ENCODE results near the gene MREG.

MREG gene

DNA sequence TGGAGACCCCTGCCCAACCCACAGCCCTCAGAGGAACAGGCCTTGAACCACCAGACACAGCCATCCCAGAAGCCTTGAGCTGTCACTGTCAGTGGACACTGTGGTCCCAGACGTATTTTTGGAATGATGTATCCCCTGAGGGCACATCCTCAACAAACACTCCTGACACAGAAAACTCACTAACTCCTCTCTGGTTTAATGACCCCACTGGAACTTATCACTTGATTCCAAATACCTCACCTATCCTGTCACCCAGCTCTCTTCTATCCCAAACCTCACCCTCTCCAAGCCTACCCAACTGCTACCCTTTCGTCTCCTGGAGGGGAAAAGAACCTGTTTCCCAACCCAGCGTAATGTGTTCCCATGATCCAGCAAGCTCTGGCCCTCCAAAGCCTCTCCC lies 111.6 kb downstream of the MREG start:
- no peaks in the 10 kb centered on the region for H3K36me3 ChIP-seq (ENCODE audit: control insufficient read depth, insufficient read depth, low read length)
- no peaks in the 10 kb centered on the region for H3K4me1 ChIP-seq (ENCODE audit: control insufficient read depth, insufficient read depth, low read length)
- no peak overlapping the region for H3K9ac ChIP-seq (ENCODE audit: low read length)
- H3K9me3 ChIP-seq (ENCODE audit: control insufficient read depth, low read length) = no peaks in the 10 kb centered on the region
- H3K4me3 ChIP-seq (ENCODE audit: low read length) = no peak overlapping the region
- no peaks in the 10 kb centered on the region for H3K27me3 ChIP-seq (ENCODE audit: control insufficient read depth, insufficient read depth, low read length)

DNA sequence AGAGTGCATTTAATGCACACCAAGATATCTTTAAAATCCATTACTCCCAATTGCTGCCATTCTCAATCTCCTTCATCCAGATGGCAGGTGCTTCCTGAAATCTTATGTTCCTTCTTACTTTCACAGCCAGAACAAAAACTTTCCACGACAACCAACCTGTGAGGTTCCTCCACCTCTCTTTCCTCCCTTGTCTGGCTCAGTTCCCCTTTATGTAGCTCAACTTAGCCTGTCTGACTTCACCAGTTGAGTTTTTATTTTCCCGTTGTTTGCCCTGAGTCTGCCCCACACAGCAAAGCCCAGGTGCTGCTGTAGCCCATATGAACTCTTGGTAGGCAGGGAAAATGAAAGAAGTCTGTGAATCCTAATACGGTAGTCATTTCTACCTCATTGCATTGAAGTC lies 112.5 kb downstream of the MREG start:
- Histone ChIP-seq H3K9ac (ENCODE audit: low read length) (no peak overlapping the region), H3K4me1 (ENCODE audit: control insufficient read depth, insufficient read depth, low read length) (no peaks in the 10 kb centered on the region), H3K4me3 (ENCODE audit: low read length) (no peak overlapping the region), H3K36me3 (ENCODE audit: control insufficient read depth, insufficient read depth, low read length) (no peaks in the 10 kb centered on the region), H3K9me3 (ENCODE audit: control insufficient read depth, low read length) (no peaks in the 10 kb centered on the region), H3K27me3 (ENCODE audit: control insufficient read depth, insufficient read depth, low read length) (no peaks in the 10 kb centered on the region)

DNA sequence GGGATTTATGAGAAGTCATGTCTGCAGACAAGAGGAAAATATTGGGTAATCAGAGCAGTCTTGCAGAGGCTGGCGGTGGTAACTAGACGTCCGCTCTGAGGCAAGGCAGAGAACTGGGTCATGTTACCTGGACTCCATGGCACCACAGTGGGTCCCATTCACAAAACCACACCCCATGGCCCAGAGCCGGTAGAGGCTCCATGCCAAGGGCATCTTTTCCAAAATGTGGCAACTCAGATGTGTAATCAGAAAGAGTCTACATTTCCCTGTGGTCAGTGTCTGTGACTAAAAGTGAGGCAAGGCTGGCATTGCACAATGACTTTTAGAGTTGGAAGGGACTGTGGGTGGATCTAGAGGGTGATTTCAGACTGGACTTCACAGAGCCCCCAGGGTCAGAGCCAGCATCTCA lies 113.1 kb downstream of the MREG start:
- Histone ChIP-seq H3K9me3 (ENCODE audit: control insufficient read depth, low read length) (no peaks in the 10 kb centered on the region), H3K36me3 (ENCODE audit: control insufficient read depth, insufficient read depth, low read length) (no peaks in the 10 kb centered on the region), H3K4me1 (ENCODE audit: control insufficient read depth, insufficient read depth, low read length) (no peaks in the 10 kb centered on the region), H3K4me3 (ENCODE audit: low read length) (no peak overlapping the region), H3K27me3 (ENCODE audit: control insufficient read depth, insufficient read depth, low read length) (no peaks in the 10 kb centered on the region), H3K9ac (ENCODE audit: low read length) (no peak overlapping the region)

DNA sequence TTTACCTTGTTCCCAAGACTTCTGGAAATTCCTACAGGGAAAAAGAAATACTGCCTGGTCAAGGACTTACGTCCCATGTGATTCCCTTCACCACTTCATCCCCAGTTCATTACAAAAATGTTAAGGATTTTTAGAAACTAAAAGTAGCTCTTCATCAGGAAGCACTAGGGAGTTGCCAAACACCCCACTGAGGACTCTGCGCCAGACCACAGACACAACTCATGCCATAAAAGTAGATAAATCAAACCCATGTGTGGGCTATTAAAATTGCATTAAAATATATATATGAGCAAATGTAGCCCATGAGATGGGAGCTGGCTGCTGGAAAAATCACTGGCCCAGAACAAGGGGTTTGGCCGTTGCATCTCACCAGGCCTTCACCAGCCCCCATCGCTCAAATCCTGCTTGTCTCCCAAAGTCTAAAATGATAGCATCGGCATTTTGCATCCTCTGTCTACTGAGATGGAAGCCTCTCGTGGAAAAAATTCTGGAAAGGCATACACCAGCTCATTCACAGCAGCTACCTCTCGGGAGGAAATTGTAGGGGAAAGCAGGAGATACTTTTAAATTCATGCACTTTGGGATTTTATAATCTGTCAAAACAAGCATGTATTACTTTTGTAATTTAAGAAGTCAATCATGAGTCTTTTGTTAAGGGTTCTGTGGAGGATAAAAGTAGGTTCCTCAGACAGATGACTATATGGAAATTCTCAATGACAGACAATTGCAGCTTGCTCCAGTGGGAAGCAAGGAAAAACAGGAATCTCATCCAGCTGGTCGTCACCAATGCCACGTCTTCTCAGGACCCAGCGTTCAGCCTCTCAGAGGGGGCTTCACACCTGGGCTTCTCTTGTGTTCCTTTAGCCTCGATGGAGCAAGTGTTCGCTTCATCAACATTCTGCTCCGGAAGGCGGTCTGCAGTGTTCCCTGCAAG lies 113.9 kb downstream of the MREG start:
- no peak overlapping the region for H3K9ac ChIP-seq (ENCODE audit: low read length)
- H3K27me3 ChIP-seq (ENCODE audit: control insufficient read depth, insufficient read depth, low read length) = no peaks in the 10 kb centered on the region
- no peak overlapping the region for H3K4me3 ChIP-seq (ENCODE audit: low read length)
- H3K4me1 ChIP-seq (ENCODE audit: control insufficient read depth, insufficient read depth, low read length) = no peaks in the 10 kb centered on the region
- no peaks in the 10 kb centered on the region for H3K9me3 ChIP-seq (ENCODE audit: control insufficient read depth, low read length)
- H3K36me3 ChIP-seq (ENCODE audit: control insufficient read depth, insufficient read depth, low read length) = no peaks in the 10 kb centered on the region

DNA sequence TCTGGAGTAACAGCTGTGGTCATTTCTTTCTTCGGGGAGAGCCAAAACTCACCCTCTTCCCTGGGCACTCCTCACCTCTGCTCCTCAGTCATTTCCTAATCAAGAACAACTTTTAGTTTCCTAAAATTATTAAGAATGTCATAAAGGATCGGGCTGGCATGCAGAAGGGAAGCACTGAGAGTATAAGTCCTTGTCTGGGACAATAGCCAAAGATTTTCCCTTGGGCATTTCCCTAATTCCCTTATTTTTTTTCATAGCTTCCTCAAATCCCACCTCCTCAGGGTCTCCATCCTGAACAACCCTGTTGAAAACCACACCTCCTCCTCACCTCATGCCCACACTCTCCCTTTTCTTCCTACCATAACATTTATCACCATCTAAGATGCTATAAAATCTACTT lies 115.0 kb downstream of the MREG start:
- no peak overlapping the region for H3K4me3 ChIP-seq (ENCODE audit: low read length)
- H3K9me3 ChIP-seq (ENCODE audit: control insufficient read depth, low read length) = no peaks in the 10 kb centered on the region
- H3K36me3 ChIP-seq (ENCODE audit: control insufficient read depth, insufficient read depth, low read length) = no peaks in the 10 kb centered on the region
- H3K27me3 ChIP-seq (ENCODE audit: control insufficient read depth, insufficient read depth, low read length) = no peaks in the 10 kb centered on the region
- no peak overlapping the region for H3K9ac ChIP-seq (ENCODE audit: low read length)
- H3K4me1 ChIP-seq (ENCODE audit: control insufficient read depth, insufficient read depth, low read length) = no peaks in the 10 kb centered on the region

DNA sequence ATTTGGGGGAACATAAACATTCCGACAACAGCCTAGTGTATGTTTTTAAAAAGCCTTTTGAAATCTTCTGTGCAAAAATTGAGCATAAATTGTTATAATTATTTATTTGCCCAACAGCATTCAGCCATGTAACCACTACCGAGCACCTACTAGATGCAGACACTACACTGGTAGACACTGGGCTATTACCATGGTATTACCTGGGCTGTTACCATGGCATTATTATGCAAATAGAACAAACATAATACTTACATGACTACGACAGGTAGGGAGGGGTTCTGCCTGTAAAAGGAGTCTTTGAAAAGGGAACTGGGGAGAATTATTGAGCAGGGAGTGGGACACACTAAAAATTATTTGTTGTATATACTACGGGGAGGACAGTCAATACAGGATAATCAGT lies 116.4 kb downstream of the MREG start:
- Histone ChIP-seq H3K9me3 (ENCODE audit: control insufficient read depth, low read length) (no peaks in the 10 kb centered on the region), H3K4me1 (ENCODE audit: control insufficient read depth, insufficient read depth, low read length) (no peaks in the 10 kb centered on the region), H3K36me3 (ENCODE audit: control insufficient read depth, insufficient read depth, low read length) (no peaks in the 10 kb centered on the region), H3K9ac (ENCODE audit: low read length) (no peak overlapping the region), H3K4me3 (ENCODE audit: low read length) (no peak overlapping the region), H3K27me3 (ENCODE audit: control insufficient read depth, insufficient read depth, low read length) (no peaks in the 10 kb centered on the region)

DNA sequence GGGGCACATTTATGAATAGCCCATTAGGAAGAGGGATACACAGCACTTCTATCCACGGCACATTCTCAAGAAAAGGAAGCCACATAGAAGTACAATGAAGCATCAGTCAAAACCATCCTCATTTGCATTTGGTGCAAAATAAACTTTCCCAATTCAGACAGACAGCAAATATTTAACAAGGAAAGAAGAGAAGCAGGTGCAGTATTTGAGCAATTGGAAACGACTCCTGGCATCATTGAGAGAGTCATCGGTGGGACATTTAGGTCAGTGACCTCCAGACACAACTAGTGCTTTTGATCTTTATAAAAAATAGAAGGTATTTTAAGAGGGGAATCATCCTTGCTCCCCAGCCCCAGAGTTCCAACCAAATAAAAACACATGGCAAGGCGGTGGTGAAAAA lies 118.0 kb downstream of the MREG start:
- Histone ChIP-seq H3K4me1 (ENCODE audit: control insufficient read depth, insufficient read depth, low read length) (no peaks in the 10 kb centered on the region), H3K27me3 (ENCODE audit: control insufficient read depth, insufficient read depth, low read length) (no peaks in the 10 kb centered on the region), H3K36me3 (ENCODE audit: control insufficient read depth, insufficient read depth, low read length) (no peaks in the 10 kb centered on the region), H3K9me3 (ENCODE audit: control insufficient read depth, low read length) (no peaks in the 10 kb centered on the region), H3K9ac (ENCODE audit: low read length) (no peak overlapping the region), H3K4me3 (ENCODE audit: low read length) (no peak overlapping the region)
